ENCODE measurements around the gene PF4V1.

DNA sequence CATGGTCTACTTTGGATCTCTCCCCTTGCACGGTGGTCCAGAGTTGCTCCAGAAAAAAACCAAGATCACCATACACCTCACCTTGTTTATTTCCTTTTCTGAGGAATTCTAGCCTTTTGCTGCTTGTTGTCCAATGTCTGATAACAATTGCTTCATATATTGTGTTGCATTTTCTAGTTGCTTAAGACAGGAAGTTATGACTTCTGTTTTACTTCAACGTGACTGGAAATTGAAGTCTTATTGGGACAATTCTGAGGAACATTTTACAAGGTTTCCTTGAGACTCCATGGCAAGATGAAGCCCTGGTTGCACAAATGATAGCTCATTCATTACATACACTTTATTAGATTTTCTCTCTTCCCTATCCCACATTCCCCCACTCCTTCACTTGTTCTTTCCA is 21.3 kb downstream of the PF4V1 start:
- TF ChIP-seq RARA (CRISPR knock-in tag; IDR thresholded peaks at IDR 0.05) = no peak
- TF ChIP-seq ZFP36 (IDR thresholded peaks at IDR 0.05; ENCODE audit: borderline replicate concordance, low read depth, low read length, partially characterized antibody) = no peak
- TF ChIP-seq, protein P1, sequence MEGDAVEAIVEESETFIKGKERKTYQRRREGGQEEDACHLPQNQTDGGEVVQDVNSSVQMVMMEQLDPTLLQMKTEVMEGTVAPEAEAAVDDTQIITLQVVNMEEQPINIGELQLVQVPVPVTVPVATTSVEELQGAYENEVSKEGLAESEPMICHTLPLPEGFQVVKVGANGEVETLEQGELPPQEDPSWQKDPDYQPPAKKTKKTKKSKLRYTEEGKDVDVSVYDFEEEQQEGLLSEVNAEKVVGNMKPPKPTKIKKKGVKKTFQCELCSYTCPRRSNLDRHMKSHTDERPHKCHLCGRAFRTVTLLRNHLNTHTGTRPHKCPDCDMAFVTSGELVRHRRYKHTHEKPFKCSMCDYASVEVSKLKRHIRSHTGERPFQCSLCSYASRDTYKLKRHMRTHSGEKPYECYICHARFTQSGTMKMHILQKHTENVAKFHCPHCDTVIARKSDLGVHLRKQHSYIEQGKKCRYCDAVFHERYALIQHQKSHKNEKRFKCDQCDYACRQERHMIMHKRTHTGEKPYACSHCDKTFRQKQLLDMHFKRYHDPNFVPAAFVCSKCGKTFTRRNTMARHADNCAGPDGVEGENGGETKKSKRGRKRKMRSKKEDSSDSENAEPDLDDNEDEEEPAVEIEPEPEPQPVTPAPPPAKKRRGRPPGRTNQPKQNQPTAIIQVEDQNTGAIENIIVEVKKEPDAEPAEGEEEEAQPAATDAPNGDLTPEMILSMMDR (CRISPR knock-in tag; IDR thresholded peaks at IDR 0.05) = no peak
- TF ChIP-seq TARDBP (CRISPR knock-in tag; IDR thresholded peaks at IDR 0.05) = no peak
- no peak for TF ChIP-seq KDM2A (CRISPR knock-in tag; IDR thresholded peaks at IDR 0.05; ENCODE audit: borderline replicate concordance, low read depth)
- TF ChIP-seq MAX (IDR thresholded peaks at IDR 0.05) = no peak
